PC-3 (cell line): ENCODE results near the gene ETS1. TPM values are rescaled to one million over a fixed set of nuclear protein-coding genes. Genes with fewer than 3 reads are reported as not detected.

ENCODE experiments used
- ATAC-seq: fragments of 200-7000 bp; cut with Tn5 transposase; 2 replicates; pipeline ENCODE4 v1.9.1; 2020; ENCODE audit warnings: mild to moderate bottlenecking, moderate library complexity
- BruUV-seq: library from RNA; stranded (reverse); fragments of 400-500 nt; replicated peaks from 2 replicates; lab custom pipeline; 2021; lab: Mats Ljungman, UMichigan
- CTCF ChIA-PET: fragments of 300-600 bp; sonication (Branson Sonifier 250); formaldehyde crosslinking; loops from one replicate; lab custom pipeline; 2022; ENCODE audit warnings: antibody characterized with exemption; lab: Charles Lee
- POLR2A ChIA-PET: fragments of 300-600 bp; sonication (Branson Sonifier 250); formaldehyde crosslinking; loops from one replicate; lab custom pipeline; 2022; ENCODE audit warnings: antibody characterized with exemption; ENCODE audit not compliant: unreplicated experiment; lab: Charles Lee
- DNase-seq: peaks from one replicate; pipeline ENCODE4 v3.0.0-alpha.2; 2015
- H2AFZ ChIP-seq: fragments of 300-600 bp; sonication (generic); 2 replicates; pipeline ENCODE4 v1.6.0; 2016; ENCODE audit warnings: antibody characterized with exemption, low read length
- H3F3A ChIP-seq: fragments of 300-600 bp; sonication (generic); one replicate; pipeline ENCODE4 v1.6.0; 2017; ENCODE audit warnings: antibody characterized with exemption, low read length, control low read depth, mild to moderate bottlenecking; ENCODE audit not compliant: unreplicated experiment
- H3K27ac ChIP-seq: fragments of 300-600 bp; sonication (generic); 2 replicates; pipeline ENCODE4 v1.5.1; 2016; ENCODE audit warnings: mild to moderate bottlenecking, low read length
- H3K27me3 ChIP-seq: fragments of 300-600 bp; sonication (generic); 2 replicates; pipeline ENCODE4 v1.6.1; 2016; ENCODE audit warnings: low read length, mixed read lengths
- H3K36me3 ChIP-seq: fragments of 300-600 bp; sonication (generic); 2 replicates; pipeline ENCODE4 v1.6.1; 2016; ENCODE audit warnings: low read depth, mixed run types, low read length, mixed read lengths
- H3K4me1 ChIP-seq: fragments of 300-600 bp; sonication (generic); 2 replicates; pipeline ENCODE4 v1.5.1; 2016; ENCODE audit warnings: low read length; ENCODE audit not compliant: insufficient read depth
- H3K4me2 ChIP-seq: fragments of 300-600 bp; sonication (generic); 2 replicates; pipeline ENCODE4 v1.6.0; 2016; ENCODE audit warnings: low read length
- H3K4me3 ChIP-seq: fragments of 300-600 bp; sonication (generic); 2 replicates; pipeline ENCODE4 v1.5.1; 2016; ENCODE audit warnings: mild to moderate bottlenecking, low read length, mixed read lengths
- H3K79me2 ChIP-seq: fragments of 300-600 bp; sonication (generic); 2 replicates; pipeline ENCODE4 v1.6.1; 2017; ENCODE audit warnings: low read length, mixed read lengths
- H3K9ac ChIP-seq: fragments of 300-600 bp; sonication (generic); 2 replicates; pipeline ENCODE4 v1.6.0; 2016; ENCODE audit warnings: mild to moderate bottlenecking, low read length
- H3K9me2 ChIP-seq: fragments of 300-600 bp; sonication (generic); replicated peaks from 2 replicates; pipeline ENCODE4 v1.6.1; 2016; ENCODE audit warnings: mixed run types, low read length, mixed read lengths
- H3K9me3 ChIP-seq: fragments of 300-600 bp; sonication (generic); 2 replicates; pipeline ENCODE4 v1.6.1; 2016; ENCODE audit warnings: low read length, mixed read lengths
- H4K20me1 ChIP-seq: fragments of 300-600 bp; sonication (generic); 2 replicates; pipeline ENCODE4 v1.6.1; 2016; ENCODE audit warnings: low read length, mixed read lengths
- CTCF ChIP-seq: fragments of 300-600 bp; sonication (generic); conservative IDR thresholded peaks from 2 replicates; pipeline ENCODE4 v1.5.1; 2017; ENCODE audit warnings: antibody characterized with exemption, low read depth, mild to moderate bottlenecking, low read length
- EZH2 ChIP-seq: fragments of 300-600 bp; sonication (generic); IDR thresholded peaks from one replicate; pipeline ENCODE4 v1.6.1; 2017; ENCODE audit warnings: antibody characterized with exemption, mild to moderate bottlenecking, low read length; ENCODE audit not compliant: unreplicated experiment
- EZH2phosphoT487 ChIP-seq: fragments of 300-600 bp; sonication (generic); IDR thresholded peaks from 2 replicates; pipeline ENCODE4 v1.6.1; 2018; ENCODE audit warnings: mild to moderate bottlenecking, antibody characterized with exemption, low read length, borderline replicate concordance
- intact Hi-C: fragments of 100-400 bp; cut with micrococcal nuclease; formaldehyde crosslinking; loops from 2 replicates; pipeline ENCODE4 v1.9.0; 2023
- total RNA-seq: library from RNA; depleted of rRNA; stranded (reverse); fragments of >200 nt; gene quantifications from 2 replicates; pipeline ENCODE4 v1.2.3, GENCODE V29; 2014

The ETS1 gene
- total RNA-seq, 1 experiment from 2014 or later = 52.0 TPM

DNA sequence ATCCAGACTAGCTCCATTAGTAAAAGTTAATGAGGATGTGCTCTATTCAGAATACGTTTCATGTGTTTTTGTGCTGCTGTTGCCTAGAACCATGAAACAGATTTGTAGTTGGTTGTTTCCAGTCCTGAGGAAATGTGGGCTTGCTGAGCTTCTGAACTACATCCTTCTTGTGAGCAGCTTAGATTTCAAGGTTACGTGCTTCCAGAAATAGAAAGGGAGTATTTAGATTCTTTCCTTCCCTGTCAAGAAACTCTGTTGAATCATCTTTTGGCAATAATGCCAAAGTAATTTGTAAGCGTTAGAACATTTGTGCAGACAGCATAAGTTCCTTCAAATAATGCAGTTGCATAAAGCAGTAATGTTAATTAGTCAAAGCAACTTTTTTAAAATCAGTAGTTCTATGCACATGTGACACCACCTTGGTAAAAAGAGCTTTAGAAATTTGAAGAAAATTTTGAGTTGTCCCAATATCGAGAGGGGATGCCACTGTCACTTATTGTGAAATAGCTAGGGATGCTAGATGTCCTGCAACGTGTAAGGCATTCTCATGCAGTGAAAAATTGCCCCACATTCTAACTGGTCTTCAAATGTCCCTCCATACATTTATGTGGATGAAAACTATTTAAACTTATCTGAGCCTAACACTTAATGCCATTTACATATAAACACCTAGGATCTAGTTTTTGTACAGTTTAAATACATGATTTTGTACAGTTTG lies 169.6 kb downstream of the ETS1 start:
- DNase-seq (peak; percentile 78), ATAC-seq (peak; percentile 65)
- no peaks in the 10 kb centered on the region for H3K9me3 ChIP-seq
- no peak for TF ChIP-seq CTCF
- no peak for TF ChIP-seq EZH2
- TF ChIP-seq EZH2phosphoT487 = no peak
- H3K27ac ChIP-seq = no peak overlapping the region; the same call in 1 of the 2 replicates
- peak overlapping the region; percentile 30 for H3K4me2 ChIP-seq
- POLR2A ChIA-PET = interaction anchor here (0.6 to 0.7 kb wide), 4 partner anchors 83 to 679 kb away, joined by 3 to 5 read pairs (median 4); no protein-coding TSS in a partner anchor
- no peak overlapping the region for H2AFZ ChIP-seq
- no peaks in the 10 kb centered on the region for H3F3A ChIP-seq
- no peak overlapping the region for H3K9ac ChIP-seq
- H3K79me2 ChIP-seq = no peaks in the 10 kb centered on the region
- no peaks in the 10 kb centered on the region for H4K20me1 ChIP-seq
- no peak overlapping the region for H3K4me3 ChIP-seq
- intact Hi-C loops = loop anchor here (2.0 kb wide), 1 partner anchor 75 kb away; no protein-coding TSS in a partner anchor
- H3K36me3 ChIP-seq = no peaks in the 10 kb centered on the region
- H3K9me2 ChIP-seq = no peaks in the 10 kb centered on the region
- BruUV-seq = no TSS peak
- H3K27me3 ChIP-seq = no peaks in the 10 kb centered on the region
- CTCF ChIA-PET = interaction anchor here (0.6 kb wide), 1 partner anchor 311 kb away, joined by 3 read pairs; no protein-coding TSS in a partner anchor
- peaks cover 31% of the 10 kb centered on the region for H3K4me1 ChIP-seq

- H3K27ac ChIP-seq = 0 out of 2 replicates have a peak overlapping the region, but pooled peaks have one; percentile 6
- no peaks in the 10 kb centered on the region for H4K20me1 ChIP-seq
- no peaks in the 10 kb centered on the region for H3K9me2 ChIP-seq
- CTCF ChIA-PET = interaction anchor here (0.6 kb wide), 1 partner anchor 310 kb away, joined by 3 read pairs; no protein-coding TSS in a partner anchor
- no peaks in the 10 kb centered on the region for H3K27me3 ChIP-seq
- H3K36me3 ChIP-seq = no peaks in the 10 kb centered on the region
- POLR2A ChIA-PET = interaction anchor here (0.6 kb wide), 2 partner anchors 82 to 206 kb away, joined by 3 to 4 read pairs; no protein-coding TSS in a partner anchor
- peak; percentile 55 for DNase-seq
- H3K4me1 ChIP-seq = peaks cover 35% of the 10 kb centered on the region
- no peak for TF ChIP-seq CTCF
- TF ChIP-seq EZH2phosphoT487 = no peak
- TF ChIP-seq EZH2 = no peak
- no peaks in the 10 kb centered on the region for H3K79me2 ChIP-seq
- no peak overlapping the region for H3K9ac ChIP-seq
- no peak overlapping the region for H2AFZ ChIP-seq
- BruUV-seq = no TSS peak
- intact Hi-C loops = loop anchor here (2.0 kb wide), 1 partner anchor 74 kb away; no protein-coding TSS in a partner anchor
- no peaks in the 10 kb centered on the region for H3F3A ChIP-seq
- H3K4me2 ChIP-seq = peak overlapping the region; percentile 48
- no peaks in the 10 kb centered on the region for H3K9me3 ChIP-seq
- H3K4me3 ChIP-seq = no peak overlapping the region
- ATAC-seq = peak; percentile 29
These were observed 170.4 kb downstream of the ETS1 start for GRCh38 chr11:128416976-128417375.
